DMS114 treated with DMSO at 0.1 percent for 48 hours (cell line): ENCODE measurements around the gene F13A1.

ENCODE experiments used
- DNase-seq: peaks from one replicate; lab custom pipeline; 2025; ENCODE audit not compliant: unreplicated experiment; lab: John Stamatoyannopoulos, UW

F13A1 gene

GRCh38 chr6:6244624-6245023 lies 75.8 kb downstream of the F13A1 start:
- DNase-seq, result no peak

DNA sequence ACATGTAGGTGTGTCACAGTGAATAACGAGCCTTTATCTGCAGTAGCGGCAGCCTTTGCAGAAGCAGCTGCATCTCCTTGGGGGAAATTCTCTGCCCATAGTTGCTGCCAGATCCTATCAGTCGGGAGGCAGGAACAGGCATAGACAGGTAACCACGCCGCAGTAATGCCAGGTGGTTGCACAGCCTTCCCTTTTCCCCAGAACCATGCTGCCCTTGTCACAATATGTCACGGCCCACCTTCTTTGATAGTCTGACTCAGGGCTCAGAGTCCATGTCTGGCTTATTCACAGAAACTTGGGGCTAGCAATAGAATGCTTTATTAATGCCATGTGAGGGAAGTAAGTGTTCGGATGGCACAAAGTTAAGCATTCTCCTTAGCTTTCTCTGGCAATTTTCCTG lies 76.6 kb downstream of the F13A1 start:
- no peak for DNase-seq

DNA sequence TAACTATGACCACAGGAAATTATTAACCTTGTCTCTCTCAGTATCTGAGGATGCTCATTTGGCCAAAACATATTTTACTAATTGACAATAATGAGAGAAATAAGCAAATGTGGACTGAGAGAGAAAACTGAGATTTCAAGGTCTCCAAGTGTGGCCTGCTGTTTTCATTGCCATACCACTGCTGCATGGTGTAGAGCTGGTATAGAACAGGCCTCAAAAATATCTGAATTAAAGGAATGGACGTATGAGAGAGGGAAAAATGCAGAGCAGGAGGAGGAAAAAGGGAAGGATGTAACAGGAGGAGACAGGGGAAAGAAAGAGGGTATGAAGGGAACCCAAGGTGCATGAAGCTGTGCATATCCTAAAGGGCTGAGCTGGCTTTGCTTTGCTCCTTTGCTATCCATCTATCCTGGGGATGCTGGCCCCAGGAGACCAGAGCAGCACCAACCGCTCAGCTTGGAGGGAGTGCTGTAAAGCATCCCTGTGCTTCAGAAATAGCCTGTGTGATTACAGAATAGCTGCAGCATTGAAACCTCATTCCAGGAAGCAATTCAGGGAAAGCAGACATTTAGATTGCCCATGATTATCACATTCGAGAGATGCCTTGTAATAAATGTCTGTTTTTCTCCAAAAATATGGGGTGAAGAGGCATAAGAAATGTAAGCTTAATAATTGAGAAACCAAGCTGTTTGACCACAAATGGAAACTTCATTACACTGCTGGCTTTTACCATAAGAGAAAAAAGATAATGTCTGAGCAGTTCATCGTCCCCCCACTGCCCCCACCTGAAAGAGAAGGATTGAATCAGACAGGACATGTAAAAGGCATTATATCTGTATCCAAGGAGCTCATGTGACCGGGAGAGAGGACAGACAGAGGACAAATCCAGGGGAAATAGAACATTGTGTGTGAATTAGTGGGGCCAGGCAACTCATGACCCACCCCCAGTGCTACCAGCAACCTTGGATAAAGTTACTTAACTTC lies 80.6 kb downstream of the F13A1 start:
- no peak for DNase-seq

DNA sequence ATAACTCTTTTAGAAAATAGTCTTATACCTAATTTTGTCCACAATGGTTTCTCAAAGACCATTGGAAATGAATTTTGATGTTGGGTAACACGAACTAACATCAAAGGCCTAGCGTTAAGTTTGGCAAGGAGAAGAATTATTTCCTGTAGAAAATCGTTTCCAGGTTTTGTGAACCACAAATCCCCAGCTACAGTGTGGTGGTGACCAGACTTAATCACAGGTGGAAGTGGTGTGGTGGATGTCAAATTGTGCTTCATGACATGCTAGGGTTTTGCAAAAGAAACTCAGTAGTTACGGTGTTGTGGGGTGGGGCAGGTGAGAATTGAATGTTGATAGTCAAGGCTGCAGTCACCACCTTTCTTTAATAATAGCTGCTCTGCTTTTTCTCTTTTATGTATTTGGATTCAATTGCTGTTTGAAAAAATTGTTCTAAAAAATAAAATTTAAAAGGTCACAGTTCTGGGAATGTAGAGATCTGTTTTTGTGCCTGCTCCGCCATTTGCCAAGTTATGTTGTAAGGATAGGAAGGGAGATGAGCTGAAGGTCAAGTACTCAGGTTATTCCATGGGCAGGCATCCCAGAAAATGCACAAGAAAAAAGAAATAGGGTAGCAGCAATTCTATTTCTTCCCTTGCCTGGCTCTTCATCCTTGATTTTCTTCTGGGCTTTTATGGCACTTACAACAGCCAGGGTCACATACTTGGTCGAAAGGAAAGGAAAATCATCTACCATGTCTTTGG lies 83.6 kb downstream of the F13A1 start:
- DNase-seq, result no peak

DNA sequence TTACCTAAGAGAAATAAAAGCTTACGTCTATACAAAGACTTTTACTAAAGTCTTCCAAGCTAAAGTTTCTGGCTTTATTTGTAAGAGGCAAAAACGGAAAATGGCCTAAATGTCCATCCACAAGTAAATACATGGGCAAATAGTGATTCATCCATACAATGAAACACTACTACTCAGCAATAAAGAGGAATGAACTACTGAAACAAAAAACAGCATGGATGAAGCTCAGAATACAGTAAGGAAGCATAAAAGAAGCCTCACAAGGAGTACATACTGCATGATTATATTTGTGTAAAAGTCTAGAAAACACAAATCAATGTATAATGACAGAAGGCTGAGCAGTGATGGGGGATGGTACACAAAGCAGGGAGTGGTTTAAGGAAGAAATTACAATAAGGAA lies 84.7 kb downstream of the F13A1 start:
- no peak for DNase-seq

- DNase-seq, result no peak
Observed at GRCh38 chr6:6234963-6235362, 85.5 kb downstream of the F13A1 start.

DNA sequence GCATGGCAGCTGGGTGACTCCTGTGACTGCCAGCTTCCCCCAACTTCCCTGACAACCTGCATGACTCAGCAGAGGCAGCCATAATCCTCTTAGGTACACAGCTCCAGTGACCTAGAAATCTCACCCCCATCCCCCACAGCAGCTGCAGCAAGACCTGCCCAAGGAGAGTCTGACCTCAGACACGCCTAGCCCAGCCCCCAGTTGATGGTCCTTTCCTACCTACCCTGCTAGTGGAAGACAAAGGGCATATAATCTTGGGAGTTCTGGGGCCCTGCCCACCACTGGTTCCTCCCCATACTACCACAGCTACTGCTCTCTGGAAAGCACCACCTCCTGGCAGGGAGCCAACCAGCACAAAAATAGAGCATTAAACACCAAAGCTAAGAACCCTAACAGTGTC lies 90.2 kb downstream of the F13A1 start:
- DNase-seq, result no peak

DNA sequence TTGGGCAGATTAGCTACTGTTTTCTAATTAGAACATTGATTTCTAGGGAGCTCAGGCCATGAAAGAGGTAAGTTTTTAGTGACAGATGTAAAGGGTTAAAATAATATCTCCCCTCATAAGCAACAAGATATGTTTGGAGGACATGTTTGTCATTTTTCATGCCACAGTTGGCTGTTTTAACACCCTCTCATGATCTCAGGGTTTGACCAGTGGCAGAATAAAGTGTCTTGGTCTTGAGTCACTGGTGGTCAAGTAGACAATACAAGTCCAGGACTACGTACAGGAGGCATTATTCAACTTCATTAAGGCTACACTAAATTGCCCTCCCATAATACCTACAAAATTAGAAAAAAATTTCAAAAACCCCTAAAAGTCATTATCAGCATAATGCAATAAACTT lies 92.6 kb downstream of the F13A1 start:
- no peak for DNase-seq

DNA sequence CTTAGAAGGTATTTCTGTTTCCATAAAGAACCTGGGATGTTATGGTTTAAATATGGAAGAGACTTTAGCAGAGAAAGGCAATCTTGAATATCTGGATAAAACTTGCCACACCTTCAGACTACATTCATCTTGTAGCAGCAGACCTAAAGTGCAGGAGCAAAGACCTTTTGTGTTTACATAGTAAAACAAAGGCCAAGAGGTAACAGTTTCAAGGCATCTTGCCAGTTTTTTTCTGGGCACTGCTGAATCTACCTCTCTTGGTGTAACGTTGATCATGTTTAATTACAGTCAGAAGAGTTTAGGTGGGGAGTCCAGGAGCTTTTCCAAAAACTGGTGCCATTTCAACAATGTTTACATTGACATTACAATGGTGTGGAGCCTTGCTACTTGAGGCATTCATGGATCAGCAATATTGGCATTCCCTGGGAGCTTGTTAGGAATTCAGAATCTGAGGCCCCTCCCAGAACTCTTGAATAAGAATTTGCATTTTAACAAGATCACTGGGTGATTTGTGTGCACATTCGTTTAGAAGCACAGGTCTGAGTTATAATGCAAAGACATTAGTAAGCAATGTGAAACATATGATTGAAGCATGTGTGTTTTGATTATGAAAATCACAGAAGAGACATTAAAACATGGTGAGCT lies 94.5 kb downstream of the F13A1 start:
- DNase-seq, result no peak

- DNase-seq, result peak; percentile 53
Observed at GRCh38 chr6:6224933-6225486, 95.5 kb downstream of the F13A1 start.

DNA sequence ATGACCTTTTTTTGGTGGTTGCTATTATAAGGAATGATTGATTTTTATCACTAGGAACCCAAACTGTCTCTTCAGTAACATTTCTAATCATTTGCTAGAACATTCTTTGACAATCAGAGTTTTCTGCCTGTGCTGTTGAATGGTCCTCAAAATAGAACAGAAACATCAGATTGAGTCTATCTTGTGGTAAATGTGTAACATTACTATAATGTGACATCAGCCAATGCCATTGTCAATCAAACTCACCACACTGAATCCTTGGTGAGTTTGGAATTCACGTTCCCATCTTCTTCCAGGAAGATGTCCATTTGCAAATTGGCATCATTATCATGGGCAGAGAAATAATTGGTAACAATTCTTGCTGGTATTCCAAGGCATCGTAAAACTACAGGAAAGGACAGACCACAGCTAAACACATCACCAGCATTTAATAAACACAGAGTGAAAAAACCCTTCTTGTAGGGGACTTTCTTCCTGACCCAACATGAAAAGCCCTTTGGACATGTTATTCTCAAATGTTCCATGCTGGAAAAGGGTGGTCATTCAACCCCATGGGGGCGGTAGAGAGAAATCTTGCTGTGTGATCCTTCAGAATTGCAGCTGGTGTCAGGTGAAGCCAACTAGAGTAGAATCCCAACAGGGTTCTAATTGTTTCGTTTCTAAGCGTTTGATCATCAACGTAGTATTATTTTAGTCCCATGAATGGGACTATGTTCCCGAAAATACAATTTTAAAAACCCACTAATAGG lies 98.5 kb downstream of the F13A1 start:
- DNase-seq, result no peak

DNA sequence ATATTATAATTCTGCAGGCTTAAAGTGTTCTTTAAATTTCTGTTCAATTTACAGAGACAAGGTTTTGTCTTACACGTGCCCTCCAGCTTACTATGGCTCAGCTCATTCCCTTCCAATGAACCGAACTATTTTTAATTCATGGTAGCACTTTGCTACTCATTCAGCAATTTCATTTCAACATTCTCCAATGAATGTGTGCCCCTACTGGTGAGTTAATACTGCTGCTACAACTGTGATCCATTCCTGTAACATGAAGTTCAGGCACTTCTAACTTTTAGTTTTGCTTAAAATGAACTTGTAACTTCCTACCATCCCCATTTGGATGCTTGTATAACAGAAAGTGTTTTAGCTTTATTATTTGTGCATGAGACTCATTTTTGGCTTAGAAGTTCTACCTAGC lies 99.7 kb downstream of the F13A1 start:
- no peak for DNase-seq

- DNase-seq, result no peak
Observed at GRCh38 chr6:6219716-6220115, 100.7 kb downstream of the F13A1 start.

- DNase-seq, result no peak
Observed at GRCh38 chr6:6218759-6219085, 101.7 kb downstream of the F13A1 start.

- DNase-seq, result no peak
Observed at GRCh38 chr6:6217855-6218758, 102.4 kb downstream of the F13A1 start.

DNA sequence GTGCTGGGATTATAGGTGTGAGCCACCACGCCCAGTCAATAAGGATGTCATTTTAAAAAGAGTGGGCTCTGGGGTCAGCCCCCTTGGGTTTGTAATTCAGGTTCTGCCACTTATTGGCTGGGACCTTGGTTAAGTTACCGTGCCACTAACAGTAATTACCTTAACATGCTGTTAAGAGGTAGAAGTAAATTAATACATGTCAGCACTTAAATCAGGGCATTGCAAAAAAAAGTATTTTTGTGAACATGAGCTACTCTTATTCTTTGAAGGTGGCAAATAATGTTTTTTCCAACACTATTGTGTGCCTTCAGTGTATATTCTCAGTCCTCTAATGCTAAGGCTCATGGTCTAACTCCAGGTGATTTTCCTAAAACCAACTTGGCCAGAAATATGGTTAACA lies 109.5 kb downstream of the F13A1 start:
- DNase-seq, result no peak

DNA sequence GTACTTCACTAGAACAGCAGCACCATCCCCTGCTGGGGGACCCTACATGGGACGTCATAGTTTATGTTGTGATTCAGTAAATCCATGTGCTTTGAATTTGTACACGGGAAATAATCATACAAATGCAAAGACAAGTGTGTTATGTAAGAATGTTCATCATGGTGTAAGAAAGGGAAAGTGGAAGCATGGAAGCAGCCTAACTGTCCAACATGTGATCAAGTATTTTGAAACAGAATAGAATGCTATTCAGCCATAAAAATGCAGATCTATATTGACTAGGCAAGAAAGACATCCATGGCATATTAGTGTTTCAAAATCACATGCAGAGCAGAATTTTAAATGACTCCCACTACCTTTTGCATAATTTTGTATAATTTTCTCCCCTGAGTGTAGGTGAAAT lies 117.6 kb downstream of the F13A1 start:
- DNase-seq, result no peak

- no peak for DNase-seq
Observed at GRCh38 chr6:6201200-6201599, 119.3 kb downstream of the F13A1 start.

DNA sequence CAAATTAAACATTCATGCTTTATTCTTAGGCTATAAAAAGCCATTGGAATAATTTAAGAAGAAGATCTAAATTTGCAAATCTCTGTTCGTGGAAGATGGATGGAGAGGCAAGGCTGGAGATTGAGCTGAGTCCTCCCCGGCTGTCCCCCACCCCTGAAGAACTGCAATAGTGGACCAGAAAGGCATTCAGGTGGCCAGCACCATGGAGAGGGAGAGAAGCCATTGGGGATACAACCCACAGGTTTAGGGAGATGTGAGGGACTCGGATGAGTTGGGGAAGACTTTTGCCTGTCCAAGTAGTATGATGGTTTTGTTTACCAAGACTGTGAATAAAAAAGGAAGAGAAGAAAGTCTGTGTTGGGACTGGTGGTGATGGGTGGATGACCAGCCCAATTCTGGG lies 120.8 kb downstream of the F13A1 start:
- DNase-seq, result no peak

DNA sequence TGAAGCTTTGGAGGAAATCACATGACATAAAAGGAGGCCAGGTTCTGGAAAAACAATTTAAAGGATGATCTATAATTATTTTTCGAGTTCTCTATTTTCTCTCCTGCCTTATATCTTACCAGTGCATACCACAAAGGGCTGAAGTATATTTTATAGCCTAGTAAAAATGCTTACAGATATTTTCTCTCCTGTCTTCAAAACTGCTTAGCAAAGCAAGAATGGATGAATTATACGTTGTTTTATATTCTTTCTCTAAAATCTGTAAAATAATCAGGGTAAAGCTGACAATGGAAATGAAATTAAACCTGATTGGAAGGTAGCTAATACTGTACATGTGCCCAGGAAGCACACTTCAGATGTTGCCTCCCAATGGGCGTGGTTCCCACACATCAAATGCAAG lies 123.7 kb downstream of the F13A1 start:
- DNase-seq, result no peak
